ENCODE measurements around the gene NUP188.

Gene NUP188

GRCh38 chr9:128913995-128914772, 33.3 kb upstream of the NUP188 start:
- DNase-seq: no peak

- DNase-seq: no peak
Measured at GRCh38 chr9:128916204-128916603, 31.3 kb upstream of the NUP188 start.

- DNase-seq: no peak
Measured at GRCh38 chr9:128916745-128917144, 30.8 kb upstream of the NUP188 start.

- no peak for DNase-seq
Measured at GRCh38 chr9:128917151-128917849, 30.2 kb upstream of the NUP188 start.

- DNase-seq: no peak
Measured at GRCh38 chr9:128918921-128919320, 28.6 kb upstream of the NUP188 start.

GRCh38 chr9:128919402-128920089, 28.0 kb upstream of the NUP188 start:
- DNase-seq: no peak

- no peak for DNase-seq
Measured at GRCh38 chr9:128920381-128921058, 27.0 kb upstream of the NUP188 start, which contains the start of gene PHYHD1. PHYHD1 (plus strand) TSS chr9:128920982; CDS start chr9:128922324, 1,342 bp downstream.

GRCh38 chr9:128921881-128922763, 25.4 kb upstream of the NUP188 start:
- DNase-seq: no peak

GRCh38 chr9:128923493-128923883, 24.0 kb upstream of the NUP188 start:
- DNase-seq: no peak

- peak; percentile 29 for DNase-seq
Measured at GRCh38 chr9:128927731-128928411, 19.6 kb upstream of the NUP188 start.

GRCh38 chr9:128928624-128929023, 18.9 kb upstream of the NUP188 start:
- no peak for DNase-seq

- DNase-seq: no peak
Measured at GRCh38 chr9:128929560-128929959, 17.9 kb upstream of the NUP188 start.

GRCh38 chr9:128933731-128934130, 13.8 kb upstream of the NUP188 start:
- DNase-seq: no peak

GRCh38 chr9:128936171-128936865, 11.2 kb upstream of the NUP188 start:
- DNase-seq: no peak

GRCh38 chr9:128937310-128938165, 10.0 kb upstream of the NUP188 start:
- no peak for DNase-seq

- no peak for DNase-seq
Measured at GRCh38 chr9:128940271-128940921, 7.1 kb upstream of the NUP188 start.

GRCh38 chr9:128940946-128941755, 6.3 kb upstream of the NUP188 start:
- no peak for DNase-seq

All from NCI-H748 treated with DMSO at 0.1 percent for 48 hours (cell line).